Esophagus muscularis mucosa (tissue), 4 donors: ENCODE measurements around the gene INSYN2B.

Experiments
- EP300 ChIP-seq: sonication (generic); formaldehyde crosslinking; IDR thresholded peaks from one replicate; pipeline ENCODE4 v1.6.1; 2017; ENCODE audit warnings: antibody characterized with exemption
- POLR2A ChIP-seq: fragments of 450-650 bp; IDR thresholded peaks from one replicate; pipeline ENCODE4 v1.6.1; 2017; ENCODE audit warnings: antibody characterized with exemption, moderate library complexity, mild to moderate bottlenecking, low read depth
- POLR2AphosphoS5 ChIP-seq, 2 donors: sonication (generic); formaldehyde crosslinking; IDR thresholded peaks; one replicate each; pipeline ENCODE4 v1.6.1; 2017; ENCODE audit warnings: antibody characterized with exemption in 2 of 2
- TF ChIP-seq, protein P1 (sequence below), 3 experiments: fragments of 200-600 bp in 2 of 3; fragments of 450-650 bp in 1 of 3; sonication (generic) in 2 of 3; IDR thresholded peaks; one replicate each; pipeline ENCODE4 v1.5.1; 2017 to 2019; ENCODE audit warnings: antibody characterized with exemption in 3 of 3, mild to moderate bottlenecking in 2 of 3, moderate library complexity in 1 of 3

GRCh38 chr5:169817031-169817430 is 163.3 kb downstream of the INSYN2B start:
- TF ChIP-seq, protein P1, sequence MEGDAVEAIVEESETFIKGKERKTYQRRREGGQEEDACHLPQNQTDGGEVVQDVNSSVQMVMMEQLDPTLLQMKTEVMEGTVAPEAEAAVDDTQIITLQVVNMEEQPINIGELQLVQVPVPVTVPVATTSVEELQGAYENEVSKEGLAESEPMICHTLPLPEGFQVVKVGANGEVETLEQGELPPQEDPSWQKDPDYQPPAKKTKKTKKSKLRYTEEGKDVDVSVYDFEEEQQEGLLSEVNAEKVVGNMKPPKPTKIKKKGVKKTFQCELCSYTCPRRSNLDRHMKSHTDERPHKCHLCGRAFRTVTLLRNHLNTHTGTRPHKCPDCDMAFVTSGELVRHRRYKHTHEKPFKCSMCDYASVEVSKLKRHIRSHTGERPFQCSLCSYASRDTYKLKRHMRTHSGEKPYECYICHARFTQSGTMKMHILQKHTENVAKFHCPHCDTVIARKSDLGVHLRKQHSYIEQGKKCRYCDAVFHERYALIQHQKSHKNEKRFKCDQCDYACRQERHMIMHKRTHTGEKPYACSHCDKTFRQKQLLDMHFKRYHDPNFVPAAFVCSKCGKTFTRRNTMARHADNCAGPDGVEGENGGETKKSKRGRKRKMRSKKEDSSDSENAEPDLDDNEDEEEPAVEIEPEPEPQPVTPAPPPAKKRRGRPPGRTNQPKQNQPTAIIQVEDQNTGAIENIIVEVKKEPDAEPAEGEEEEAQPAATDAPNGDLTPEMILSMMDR (IDR thresholded peaks at IDR 0.05), result no peak
- no peak for TF ChIP-seq POLR2AphosphoS5 (IDR thresholded peaks at IDR 0.05)
- no peak for TF ChIP-seq POLR2A
- TF ChIP-seq EP300, result no peak
